Testis (tissue), 2 donors: Measurements from ENCODE around the gene ITPK1.

Experiments
- POLR2A ChIP-seq: fragments of 450-650 bp; IDR thresholded peaks from one replicate; pipeline ENCODE4 v1.6.1; 2017; ENCODE audit warnings: antibody characterized with exemption, mild to moderate bottlenecking, moderate library complexity
- TF ChIP-seq, protein P1 (sequence below), 3 experiments: fragments of 450-650 bp in 2 of 3; fragments of 200-600 bp in 1 of 3; sonication (generic) in 1 of 3; IDR thresholded peaks; one replicate each; pipeline ENCODE4 v1.5.1; 2016 to 2019; ENCODE audit warnings: antibody characterized with exemption in 3 of 3, mild to moderate bottlenecking in 2 of 3, moderate library complexity in 1 of 3

DNA sequence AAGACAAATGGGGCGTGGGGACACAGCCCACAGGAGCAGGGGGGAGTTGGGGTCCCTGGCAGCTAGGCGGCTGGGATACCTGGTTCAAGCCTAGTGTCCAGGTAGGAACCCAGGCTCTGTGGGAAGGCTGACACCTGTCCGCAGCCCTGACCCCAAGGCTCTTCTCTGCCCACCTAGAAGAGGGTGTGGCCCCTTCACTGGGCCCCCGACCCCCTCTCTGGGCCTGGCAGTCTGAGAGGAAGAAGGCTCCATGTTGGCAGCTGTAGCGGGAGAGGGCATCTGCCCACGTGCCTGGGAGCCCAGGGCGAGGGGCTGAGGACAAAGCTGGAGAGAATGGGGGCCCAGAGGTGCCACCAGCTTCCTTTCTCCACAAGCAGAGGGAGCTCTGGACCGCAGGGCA is 182.2 kb downstream of the ITPK1 start:
- TF ChIP-seq POLR2A, result no peak
- TF ChIP-seq, protein P1, sequence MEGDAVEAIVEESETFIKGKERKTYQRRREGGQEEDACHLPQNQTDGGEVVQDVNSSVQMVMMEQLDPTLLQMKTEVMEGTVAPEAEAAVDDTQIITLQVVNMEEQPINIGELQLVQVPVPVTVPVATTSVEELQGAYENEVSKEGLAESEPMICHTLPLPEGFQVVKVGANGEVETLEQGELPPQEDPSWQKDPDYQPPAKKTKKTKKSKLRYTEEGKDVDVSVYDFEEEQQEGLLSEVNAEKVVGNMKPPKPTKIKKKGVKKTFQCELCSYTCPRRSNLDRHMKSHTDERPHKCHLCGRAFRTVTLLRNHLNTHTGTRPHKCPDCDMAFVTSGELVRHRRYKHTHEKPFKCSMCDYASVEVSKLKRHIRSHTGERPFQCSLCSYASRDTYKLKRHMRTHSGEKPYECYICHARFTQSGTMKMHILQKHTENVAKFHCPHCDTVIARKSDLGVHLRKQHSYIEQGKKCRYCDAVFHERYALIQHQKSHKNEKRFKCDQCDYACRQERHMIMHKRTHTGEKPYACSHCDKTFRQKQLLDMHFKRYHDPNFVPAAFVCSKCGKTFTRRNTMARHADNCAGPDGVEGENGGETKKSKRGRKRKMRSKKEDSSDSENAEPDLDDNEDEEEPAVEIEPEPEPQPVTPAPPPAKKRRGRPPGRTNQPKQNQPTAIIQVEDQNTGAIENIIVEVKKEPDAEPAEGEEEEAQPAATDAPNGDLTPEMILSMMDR (IDR thresholded peaks at IDR 0.05), result no peak
